Right kidney (tissue), 1 donor: ENCODE results near the gene TRMU.

ENCODE experiments used
- DNase-seq: peaks from one replicate; pipeline ENCODE4 v3.0.0-alpha.2; 2016

The TRMU gene

DNA sequence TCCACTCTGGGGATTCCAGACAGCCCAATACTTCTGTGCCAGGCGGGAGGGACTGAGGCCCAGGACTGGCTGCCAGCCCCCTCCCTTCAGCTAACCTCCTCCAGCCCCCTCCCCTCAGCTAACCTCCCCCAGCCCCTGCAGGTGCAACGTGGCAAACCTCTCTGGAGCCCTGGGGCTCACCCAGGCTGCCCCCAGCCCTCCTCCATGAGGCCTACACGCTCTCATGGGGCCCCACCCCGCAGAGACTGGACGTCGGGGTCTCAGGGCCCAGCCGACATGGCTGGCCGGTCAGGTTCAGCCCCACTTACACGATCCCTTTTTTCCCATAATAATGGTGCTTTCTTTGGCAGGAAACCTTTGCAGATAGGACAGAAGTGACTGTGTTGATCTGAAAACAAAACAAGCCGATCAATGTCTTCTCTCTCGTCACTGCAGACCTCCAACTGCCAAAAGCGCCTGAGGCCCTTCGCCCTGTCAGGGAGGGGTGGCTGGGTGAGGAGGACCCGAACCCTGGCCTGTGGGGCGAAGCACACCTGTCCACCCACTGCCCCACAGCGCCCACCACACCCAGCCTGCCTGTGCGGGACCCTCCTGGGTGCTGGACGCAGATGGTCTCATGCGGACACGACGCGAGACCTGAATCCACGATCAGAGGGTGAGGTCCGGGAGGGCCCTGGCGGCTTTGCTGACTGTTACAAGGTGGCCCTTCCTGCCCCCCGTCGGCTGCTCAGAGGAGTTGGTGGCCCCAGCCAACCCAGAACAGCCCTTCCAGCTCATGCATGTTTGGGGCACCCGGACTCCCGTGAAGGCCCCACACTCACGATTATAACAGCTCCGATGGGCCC is 33.6 kb downstream of the TRMU start:
- no peak for DNase-seq

GRCh38 chr22:46369716-46370583 is 34.4 kb downstream of the TRMU start:
- DNase-seq: no peak

GRCh38 chr22:46370584-46371291 is 35.2 kb downstream of the TRMU start:
- DNase-seq: no peak

DNA sequence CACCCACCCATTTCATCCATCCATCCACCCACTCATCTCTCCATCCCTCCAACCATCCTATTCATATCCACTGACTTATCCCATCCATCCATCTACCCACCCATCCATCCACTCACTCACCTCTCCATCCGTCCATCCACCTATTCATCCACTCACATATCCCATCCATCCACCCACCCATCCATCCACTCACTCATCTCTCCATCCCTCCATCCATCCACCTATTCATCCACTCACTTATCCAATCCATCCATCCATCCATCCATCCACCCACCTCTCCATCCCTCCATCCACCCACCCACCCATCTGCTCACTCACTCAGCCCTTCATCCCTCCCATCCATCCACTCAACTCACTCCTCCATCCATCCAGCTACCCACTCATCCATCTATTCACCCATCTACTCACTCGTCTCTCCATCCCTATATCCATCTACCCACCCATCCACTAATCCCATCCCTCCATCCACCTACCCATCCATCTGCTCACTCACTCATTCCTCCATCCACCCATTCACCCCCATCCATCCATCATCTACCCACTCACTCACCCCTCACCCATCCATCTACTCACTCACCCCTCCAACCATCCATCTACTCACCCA is 36.2 kb downstream of the TRMU start:
- no peak for DNase-seq

DNA sequence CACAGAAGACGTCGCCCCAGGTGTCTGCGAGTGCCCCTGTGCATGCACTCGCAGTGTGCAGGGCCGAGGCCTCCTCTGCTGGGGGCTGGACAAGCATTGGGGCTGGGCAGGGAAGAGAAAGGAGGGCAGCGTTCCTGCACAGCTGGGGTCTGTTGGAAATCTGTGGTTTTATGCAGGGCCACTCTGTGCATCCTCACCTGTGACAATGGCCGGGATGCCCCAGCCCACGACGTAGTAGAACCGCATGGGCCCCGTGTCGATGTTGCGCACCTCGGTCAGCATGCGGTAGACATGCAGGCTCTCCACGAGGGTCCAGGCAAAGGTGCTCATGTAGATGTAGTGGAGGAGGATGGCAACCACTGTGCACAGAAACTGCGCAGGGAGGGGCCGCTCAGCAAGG is 37.2 kb downstream of the TRMU start:
- no peak for DNase-seq

- DNase-seq: no peak
These were observed 37.6 kb downstream of the TRMU start for GRCh38 chr22:46373159-46373558.

DNA sequence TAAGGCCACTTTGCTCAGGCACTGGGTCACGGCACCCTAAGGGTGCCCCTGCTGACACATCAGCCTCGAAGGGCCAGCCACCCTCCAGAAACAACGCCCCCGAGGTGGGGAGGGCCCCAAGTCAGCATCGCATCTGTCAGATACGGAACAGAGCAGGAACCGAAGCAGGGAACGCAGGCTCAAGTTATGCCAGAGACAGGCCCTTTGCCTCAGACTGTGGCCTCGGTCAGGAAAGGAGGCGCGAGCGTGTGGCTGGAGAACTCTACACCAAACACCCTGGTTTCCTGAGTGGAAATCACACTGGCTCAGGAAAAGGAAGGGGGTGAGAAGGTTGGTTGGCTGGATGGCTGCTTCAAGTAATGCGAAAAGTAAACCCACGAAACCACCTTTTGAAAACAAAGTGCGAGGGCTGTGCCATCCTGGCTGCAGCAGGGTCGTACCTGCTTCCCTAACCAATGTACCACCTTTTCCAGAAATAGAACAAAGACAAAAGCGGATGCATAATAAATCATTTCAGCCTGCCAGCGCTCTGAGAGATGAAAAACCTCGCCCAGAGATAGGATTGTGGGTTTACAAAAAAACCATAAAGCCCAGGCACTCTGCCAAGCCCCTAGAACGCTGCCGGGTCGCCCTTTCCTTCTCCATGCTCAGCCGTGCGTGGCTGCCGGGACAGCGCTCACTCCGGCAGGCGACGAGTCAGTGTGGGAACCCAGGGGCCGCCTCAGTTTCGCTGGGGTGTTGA is 38.6 kb downstream of the TRMU start:
- DNase-seq: peak; percentile 51

DNA sequence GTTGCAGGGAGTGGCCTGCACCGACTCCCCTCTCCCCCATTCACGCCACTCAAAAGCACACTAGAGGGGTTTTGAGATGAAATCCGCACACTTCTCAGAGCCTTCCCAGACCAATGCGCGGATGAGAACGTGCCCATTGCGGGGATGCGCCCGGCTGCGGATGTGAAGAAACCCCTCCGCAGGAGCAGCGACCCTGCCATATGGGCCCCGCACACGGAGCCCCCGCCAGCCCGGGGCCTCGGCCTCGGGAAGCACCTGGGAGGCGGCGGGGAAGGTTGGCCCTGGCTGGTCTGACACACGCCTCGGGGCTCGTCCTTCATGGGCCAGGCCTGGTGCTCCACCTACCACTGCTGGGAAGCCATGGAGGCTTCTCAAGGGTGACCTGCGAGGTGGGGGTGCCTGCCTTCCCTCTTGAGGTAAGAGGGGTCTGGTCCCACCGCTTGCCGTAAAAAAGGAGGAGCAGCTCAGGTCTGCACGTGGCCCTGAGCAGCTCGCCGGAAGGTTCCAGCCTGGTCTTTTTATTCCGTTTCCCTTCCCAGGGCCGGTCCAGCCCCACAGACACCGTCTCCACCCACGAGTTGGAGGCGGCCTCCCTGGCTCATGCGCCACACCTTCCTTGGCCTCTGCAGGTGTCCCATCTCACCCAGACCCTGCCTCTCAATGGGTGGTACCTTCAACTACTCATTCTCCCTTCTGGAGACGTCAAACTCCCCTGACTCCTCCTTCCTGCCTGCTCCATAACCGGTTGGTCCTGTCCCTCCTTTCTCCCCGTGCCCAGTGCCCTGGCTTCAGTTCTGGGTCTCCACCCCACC is 39.4 kb downstream of the TRMU start:
- no peak for DNase-seq

DNA sequence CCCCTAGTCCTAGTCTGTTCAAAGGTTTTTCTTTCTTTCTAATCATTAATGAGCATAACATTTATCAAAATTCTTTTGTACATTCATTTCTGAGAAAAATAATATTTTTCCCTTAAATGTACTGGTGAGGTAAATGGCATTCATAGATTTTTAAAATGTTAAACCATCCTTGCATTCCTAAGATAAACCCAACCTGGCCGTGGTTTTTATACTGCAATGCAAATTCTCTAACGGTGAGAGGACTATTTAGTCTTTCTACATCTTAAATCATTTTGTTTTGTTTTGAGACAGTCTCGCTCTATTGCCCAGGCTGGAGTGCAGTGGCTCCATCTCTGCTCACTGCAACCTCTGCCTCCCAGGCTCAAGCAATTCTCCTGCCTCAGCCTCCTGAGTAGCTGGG is 40.6 kb downstream of the TRMU start:
- DNase-seq: no peak

- no peak for DNase-seq
These were observed 41.5 kb downstream of the TRMU start for GRCh38 chr22:46376908-46377524.

- peak; percentile 69 for DNase-seq
These were observed 42.3 kb downstream of the TRMU start for GRCh38 chr22:46377525-46378425.

DNA sequence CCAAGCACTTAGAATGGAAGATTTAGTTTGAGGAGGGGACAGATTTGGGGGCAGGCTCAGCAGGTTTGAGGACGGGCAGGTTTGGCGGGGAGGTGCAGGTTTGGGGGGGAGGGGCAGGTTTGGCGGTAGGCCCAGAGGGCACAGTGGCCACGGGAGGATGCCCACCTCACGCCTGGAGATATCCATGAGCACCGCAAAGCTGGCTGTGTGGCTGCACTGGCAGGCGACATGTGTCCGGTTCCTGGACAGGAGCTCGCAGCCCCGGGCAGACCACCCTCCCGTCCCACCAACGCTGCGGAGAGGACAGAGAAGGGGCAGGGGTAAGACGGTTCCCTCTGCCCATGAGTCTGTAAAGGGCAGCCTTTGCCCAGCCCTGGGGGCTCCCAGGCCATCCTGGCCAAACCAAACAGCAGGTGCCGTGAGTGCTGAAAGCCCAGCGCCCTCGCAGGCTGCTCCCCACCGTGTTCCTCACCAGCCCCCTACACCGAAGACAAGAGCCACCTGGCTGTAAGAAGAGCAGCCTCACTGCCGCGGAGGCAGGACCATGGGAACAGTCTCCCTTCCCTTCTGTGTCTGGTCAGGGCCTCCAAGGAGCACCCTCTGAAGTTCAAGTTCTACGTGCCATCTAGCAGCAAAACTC is 43.0 kb downstream of the TRMU start:
- DNase-seq: peak; percentile 68

DNA sequence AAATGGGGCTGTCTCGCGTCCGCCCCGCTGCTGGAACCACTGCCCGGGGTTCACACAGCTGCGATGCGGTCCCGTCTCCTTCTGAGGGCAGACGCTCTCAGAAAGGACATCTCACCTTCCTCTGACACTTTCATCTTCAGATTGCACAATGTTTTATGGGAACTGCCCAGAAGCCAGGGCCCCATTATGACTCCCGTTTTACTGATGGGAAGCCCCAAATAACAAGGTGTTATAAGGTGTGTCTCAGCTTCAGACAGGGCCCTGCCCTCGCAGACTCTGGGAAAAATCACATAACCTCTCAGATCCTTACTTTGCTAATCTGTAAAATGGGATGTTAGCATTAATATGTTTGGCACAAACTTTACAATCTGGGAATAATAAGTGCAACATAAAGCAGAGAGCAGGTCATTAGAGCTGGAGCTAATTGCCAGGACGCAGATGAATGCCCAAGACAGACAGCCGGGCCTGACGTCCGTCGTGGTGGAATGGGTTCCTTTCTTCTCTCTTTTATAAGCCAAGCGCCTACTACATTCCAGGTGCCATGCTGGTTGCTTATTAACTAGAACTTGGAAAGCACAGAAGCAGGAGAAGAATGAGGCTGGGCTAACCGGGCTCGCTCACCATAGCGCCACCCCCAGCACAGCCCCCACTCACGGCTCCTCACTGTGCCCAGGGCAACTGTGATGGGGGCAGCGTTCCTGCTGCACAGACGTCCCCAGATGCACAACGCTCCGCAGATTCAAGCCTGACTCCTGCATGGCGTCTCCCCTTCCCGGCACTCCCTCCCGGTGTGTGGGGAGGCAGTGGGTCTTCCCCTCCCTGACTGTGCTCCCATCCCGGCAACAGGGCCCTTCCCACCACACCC is 43.8 kb downstream of the TRMU start:
- peak; percentile 65 for DNase-seq

DNA sequence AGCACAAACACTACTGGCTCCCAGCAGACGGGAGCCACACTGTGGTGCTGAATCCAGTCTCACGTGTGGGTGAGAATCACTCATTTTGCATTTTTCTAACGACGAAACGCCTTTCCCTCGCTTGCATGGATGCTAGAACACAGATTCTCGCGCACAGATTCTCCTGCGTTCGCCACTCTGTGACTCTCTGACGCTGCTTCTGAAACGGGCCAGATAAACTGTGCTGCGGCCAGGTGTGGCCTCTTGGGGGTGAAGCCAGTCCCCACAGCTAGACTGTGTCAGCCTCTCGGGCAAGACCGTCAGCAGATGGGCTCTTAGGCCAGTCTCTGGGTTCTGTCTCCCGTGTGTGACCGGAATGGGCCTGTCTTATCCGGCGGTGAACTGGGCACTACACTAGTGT is 44.6 kb downstream of the TRMU start:
- no peak for DNase-seq

DNA sequence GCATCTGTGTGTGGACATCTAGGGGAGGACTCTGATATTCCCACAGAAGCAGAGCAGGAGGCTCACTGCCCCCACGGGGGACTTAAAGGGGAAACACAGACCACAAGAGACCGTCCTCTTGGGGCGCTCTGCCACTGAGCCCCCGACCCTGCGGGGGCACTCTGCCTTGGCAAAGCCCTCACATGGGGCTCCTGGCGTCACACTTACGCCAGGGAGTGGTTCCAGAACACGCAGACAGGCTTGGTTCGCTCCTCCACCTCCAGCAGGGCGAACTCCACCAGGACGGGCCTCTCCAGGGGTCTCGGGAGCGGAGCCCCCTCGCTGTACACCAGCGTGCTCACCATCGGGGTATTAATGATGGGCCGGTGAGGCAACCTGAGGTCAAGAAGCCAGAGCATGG is 45.1 kb downstream of the TRMU start:
- DNase-seq: no peak

DNA sequence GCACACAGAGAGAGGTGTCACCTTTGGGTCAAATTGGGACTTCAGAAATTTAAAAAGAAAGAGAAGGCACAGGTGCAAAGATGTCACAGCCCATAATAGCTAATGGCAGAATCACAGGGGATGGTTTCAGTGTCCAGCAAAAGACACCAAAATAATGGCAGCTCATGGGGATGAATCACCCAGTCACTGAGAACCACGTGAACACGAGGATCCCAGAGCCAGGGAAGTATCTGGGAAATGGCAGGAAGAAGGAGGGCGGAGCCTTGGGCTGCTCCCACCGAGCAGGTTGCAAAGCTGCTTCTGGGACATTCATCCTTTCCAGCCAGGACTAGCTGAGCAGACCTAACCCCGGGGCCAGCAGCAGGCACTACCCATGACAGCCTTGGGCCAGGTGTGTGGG is 45.6 kb downstream of the TRMU start:
- DNase-seq: no peak

GRCh38 chr22:46381731-46382130 is 46.2 kb downstream of the TRMU start:
- DNase-seq: no peak

GRCh38 chr22:46382524-46382923 is 47.0 kb downstream of the TRMU start:
- no peak for DNase-seq
